GM23338 (cell line): ENCODE measurements around the gene WDR73. TPM values are rescaled to one million over a fixed set of nuclear protein-coding genes. Genes with fewer than 3 reads are reported as not detected.

Source experiments
- ATAC-seq: fragments of 200-7000 bp; cut with Tn5 transposase; 3 replicates; pipeline ENCODE4 v1.9.1; 2020
- DNase-seq: peaks from one replicate; pipeline ENCODE4 v3.0.0-alpha.2; 2015; ENCODE audit warnings: low spot score
- H2AFZ ChIP-seq: fragments of 200-600 bp; sonication (generic); 2 replicates; pipeline ENCODE4 v1.8.0; 2016; ENCODE audit warnings: antibody characterized with exemption, mild to moderate bottlenecking, moderate library complexity
- H3F3A ChIP-seq: fragments of 200-600 bp; sonication (generic); replicated peaks from 2 replicates; pipeline ENCODE4 v1.8.0; 2017; ENCODE audit warnings: antibody characterized with exemption, mixed run types, low read depth
- H3K27ac ChIP-seq: fragments of 200-600 bp; sonication (generic); 2 replicates; pipeline ENCODE4 v1.6.1; 2016; ENCODE audit warnings: low read depth
- H3K27me3 ChIP-seq: fragments of 200-600 bp; sonication (generic); 2 replicates; pipeline ENCODE4 v1.8.0; 2016; ENCODE audit warnings: mild to moderate bottlenecking, mixed run types, moderate library complexity; ENCODE audit not compliant: insufficient read depth
- H3K36me3 ChIP-seq: fragments of 200-600 bp; sonication (generic); 2 replicates; pipeline ENCODE4 v1.8.0; 2016; ENCODE audit warnings: mild to moderate bottlenecking; ENCODE audit not compliant: insufficient read depth
- H3K4me1 ChIP-seq: fragments of 200-600 bp; sonication (generic); 2 replicates; pipeline ENCODE4 v1.8.0; 2016; ENCODE audit warnings: mild to moderate bottlenecking, moderate library complexity; ENCODE audit not compliant: insufficient read depth
- H3K4me2 ChIP-seq: fragments of 200-600 bp; sonication (generic); 2 replicates; pipeline ENCODE4 v1.7.1; 2017; ENCODE audit warnings: mixed run types
- H3K4me3 ChIP-seq: fragments of 200-600 bp; sonication (generic); 2 replicates; pipeline ENCODE4 v1.6.1; 2016; ENCODE audit warnings: mixed run types
- H3K79me2 ChIP-seq: fragments of 200-600 bp; sonication (generic); replicated peaks from 2 replicates; pipeline ENCODE4 v1.8.0; 2017; ENCODE audit warnings: mild to moderate bottlenecking; ENCODE audit not compliant: insufficient read depth
- H3K9me2 ChIP-seq: fragments of 200-600 bp; sonication (generic); 2 replicates; pipeline ENCODE4 v1.8.0; 2017; ENCODE audit not compliant: insufficient read depth
- H4K20me1 ChIP-seq: fragments of 200-600 bp; sonication (generic); replicated peaks from 2 replicates; pipeline ENCODE4 v1.8.0; 2017; ENCODE audit warnings: mild to moderate bottlenecking; ENCODE audit not compliant: insufficient read depth
- H3K27ac Mint-ChIP-seq: 2 replicates; pipeline ENCODE4 v1.8.0; 2020; ENCODE audit warnings: inconsistent platforms, mild to moderate bottlenecking, moderate library complexity, mixed read lengths
- H3K27me3 Mint-ChIP-seq: 3 replicates; pipeline ENCODE4 v1.8.0; 2022; ENCODE audit warnings: low read depth, mild to moderate bottlenecking, moderate library complexity, mixed read lengths, inconsistent platforms; ENCODE audit not compliant: insufficient read depth, poor library complexity
- H3K36me3 Mint-ChIP-seq: 3 replicates; pipeline ENCODE4 v1.8.0; 2021; ENCODE audit warnings: low read depth, mild to moderate bottlenecking, inconsistent platforms, moderate library complexity, mixed read lengths
- H3K4me1 Mint-ChIP-seq: 3 replicates; pipeline ENCODE4 v1.8.0; 2020; ENCODE audit warnings: mild to moderate bottlenecking, inconsistent platforms, mixed read lengths
- H3K4me3 Mint-ChIP-seq: 3 replicates; pipeline ENCODE4 v1.8.0; 2021; ENCODE audit warnings: moderate library complexity, mild to moderate bottlenecking, inconsistent platforms, mixed read lengths
- H3K9me3 Mint-ChIP-seq: 3 replicates; pipeline ENCODE4 v1.8.0; 2020; ENCODE audit warnings: moderate library complexity, mild to moderate bottlenecking, inconsistent platforms, mixed read lengths
- CREB1 ChIP-seq: fragments of 250-450 bp; sonication (Bioruptor Pico); IDR thresholded peaks from 2 replicates; pipeline ENCODE4 v1.5.0; 2020; ENCODE audit warnings: low read depth, mild to moderate bottlenecking, moderate library complexity
- ETS1 ChIP-seq: IDR thresholded peaks from 2 replicates; pipeline ENCODE4 v1.6.1; 2016; ENCODE audit warnings: antibody characterized with exemption
- EZH2 ChIP-seq: fragments of 200-600 bp; sonication (generic); IDR thresholded peaks from one replicate; pipeline ENCODE4 v1.8.0; 2017; ENCODE audit warnings: antibody characterized with exemption, mild to moderate bottlenecking, low read depth; ENCODE audit not compliant: unreplicated experiment
- EZH2phosphoT487 ChIP-seq: fragments of 200-600 bp; sonication (generic); IDR thresholded peaks from one replicate; pipeline ENCODE4 v1.8.1; 2018; ENCODE audit warnings: antibody characterized with exemption; ENCODE audit not compliant: unreplicated experiment
- JUNB ChIP-seq: IDR thresholded peaks from one replicate; pipeline ENCODE4 v1.6.1; 2016; ENCODE audit warnings: antibody characterized with exemption; ENCODE audit not compliant: unreplicated experiment
- POLR2AphosphoS5 ChIP-seq: IDR thresholded peaks from 2 replicates; pipeline ENCODE4 v1.6.1; 2016; ENCODE audit warnings: antibody characterized with exemption, low read depth
- REST ChIP-seq: IDR thresholded peaks from one replicate; pipeline ENCODE4 v1.6.1; 2018; ENCODE audit warnings: antibody characterized with exemption; ENCODE audit not compliant: unreplicated experiment
- ZNF331 ChIP-seq: fragments of 250-450 bp; sonication (Bioruptor Pico); IDR thresholded peaks from 2 replicates; pipeline ENCODE4 v1.5.0; 2020; ENCODE audit warnings: low read depth, mild to moderate bottlenecking, moderate library complexity
- ZNF462 ChIP-seq: fragments of 250-450 bp; sonication (Bioruptor Pico); IDR thresholded peaks from 2 replicates; pipeline ENCODE4 v1.5.0; 2020; ENCODE audit warnings: mild to moderate bottlenecking, moderate library complexity
- polyA plus RNA-seq: library from polyadenylated mRNA; unstranded; fragments of >200 nt; fragmentation: Nextera tagmentation; extraction: Ambion mirVana; gene quantifications from 2 replicates; pipeline ENCODE4 v1.2.1, GENCODE V29; 2016
- total RNA-seq: library from RNA; depleted of rRNA; stranded (reverse); fragments of >200 nt; shearing (Covaris generic); gene quantifications from 2 replicates; pipeline ENCODE4 v1.2.3, GENCODE V29; 2014

The WDR73 gene
- total and polyA plus RNA-seq, 2 experiments from 2014 or later, result 14.8 to 25.2 TPM

- Mint-ChIP-seq H3K4me1 (peaks cover 10% of the 10 kb centered on the region), H3K27me3 (peaks cover 24% of the 10 kb centered on the region), H3K36me3 (peaks cover 63% of the 10 kb centered on the region), H3K27ac (no peak overlapping the region), H3K9me3 (peaks cover 43% of the 10 kb centered on the region), H3K4me3 (no peak overlapping the region)
- no peak overlapping the region; the same call in 1 of the 2 replicates for H3K27ac ChIP-seq
- H3K36me3 ChIP-seq, result peaks cover 40% of the 10 kb centered on the region
- DNase-seq, result no peak
- peaks cover 35% of the 10 kb centered on the region for H3K79me2 ChIP-seq
- peaks cover 2% of the 10 kb centered on the region for H3K4me1 ChIP-seq
- H3K4me2 ChIP-seq, result no peak overlapping the region
- H3K9me2 ChIP-seq, result peaks cover 4% of the 10 kb centered on the region; the same call in 1 of the 2 replicates
- H3F3A ChIP-seq, result peaks cover 13% of the 10 kb centered on the region; the same call in 1 of the 2 replicates
- no peak for ATAC-seq
- no peaks in the 10 kb centered on the region for H3K27me3 ChIP-seq
- no peak overlapping the region for H3K4me3 ChIP-seq
- TF ChIP-seq EZH2 (no peak), POLR2AphosphoS5 (no peak), ZNF331 (CRISPR knock-in tag) (no peak), ETS1 (no peak), EZH2phosphoT487 (no peak), JUNB (no peak), CREB1 (CRISPR knock-in tag) (no peak), REST (no peak)
- peaks cover 17% of the 10 kb centered on the region for H4K20me1 ChIP-seq
- no peak overlapping the region for H2AFZ ChIP-seq
Measured at GRCh38 chr15:84625123-84625522, 29.0 kb downstream of the WDR73 start.

- Mint-ChIP-seq H3K27me3 (peaks cover 22% of the 10 kb centered on the region), H3K9me3 (peaks cover 51% of the 10 kb centered on the region), H3K4me3 (no peak overlapping the region; the same call in 2 of the 3 replicates), H3K4me1 (peaks cover 8% of the 10 kb centered on the region), H3K36me3 (peaks cover 71% of the 10 kb centered on the region), H3K27ac (no peak overlapping the region)
- ATAC-seq, result no peak
- DNase-seq, result no peak
- Histone ChIP-seq H3F3A (peaks cover 13% of the 10 kb centered on the region; the same call in 1 of the 2 replicates), H3K79me2 (peaks cover 42% of the 10 kb centered on the region), H3K36me3 (peaks cover 48% of the 10 kb centered on the region), H3K27ac (peak overlapping the region; percentile 39; the same call in 1 of the 2 replicates), H2AFZ (no peak overlapping the region), H3K4me3 (no peak overlapping the region), H3K27me3 (no peaks in the 10 kb centered on the region), H4K20me1 (peaks cover 17% of the 10 kb centered on the region), H3K9me2 (peaks cover 4% of the 10 kb centered on the region; the same call in 1 of the 2 replicates), H3K4me1 (no peaks in the 10 kb centered on the region), H3K4me2 (no peak overlapping the region)
- TF ChIP-seq EZH2phosphoT487 (no peak), CREB1 (CRISPR knock-in tag) (no peak), POLR2AphosphoS5 (no peak), ZNF462 (CRISPR knock-in tag) (no peak), EZH2 (no peak)
Measured at GRCh38 chr15:84624359-84624758, 29.7 kb downstream of the WDR73 start.
